D721Med (cell line): Measurements from ENCODE around the gene NDUFC1.
"Not testable (repeated sequence)": the region's sequence is repeated elsewhere in the genome, so short reads cannot be mapped to it uniquely, and the experiment has no call there.

Experiments used
- DNase-seq: peaks from one replicate; pipeline ENCODE4 v3.0.0; 2011; ENCODE audit warnings: low spot score; ENCODE audit not compliant: insufficient read length
- FAIRE-seq: peaks from 2 replicates; lab custom pipeline; 2011; peaks lifted over from hg19 to GRCh38; lab: Jason Lieb, UNC
- TF ChIP-seq, protein P1 (sequence below): IDR thresholded peaks from 2 replicates; pipeline ENCODE4 v1.5.1; 2012; ENCODE audit warnings: mild to moderate bottlenecking, control low read depth; ENCODE audit not compliant: insufficient read depth; ENCODE audit errors: missing control alignments

The NDUFC1 gene

DNA sequence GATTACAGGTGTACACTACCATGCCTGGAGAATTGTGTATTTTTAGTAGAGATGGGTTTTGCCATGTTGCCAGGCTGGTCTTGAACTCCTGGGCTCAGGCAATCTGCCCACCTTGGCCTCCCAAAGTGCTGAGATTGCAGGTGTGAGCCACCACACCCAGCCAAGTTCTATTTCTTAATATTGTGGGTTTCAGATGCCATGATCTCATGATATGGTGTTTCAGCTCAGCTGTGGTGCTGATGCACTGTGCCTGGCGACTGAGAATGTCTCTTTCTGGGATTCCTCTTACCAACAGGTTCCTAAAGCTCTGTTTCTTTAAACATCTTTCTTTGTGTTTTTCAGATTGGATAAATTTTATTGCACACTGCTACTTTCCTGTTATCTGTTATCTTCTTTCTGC, 17.3 kb upstream of the NDUFC1 start:
- DNase-seq (no peak), FAIRE-seq (no peak)
- TF ChIP-seq, protein P1, sequence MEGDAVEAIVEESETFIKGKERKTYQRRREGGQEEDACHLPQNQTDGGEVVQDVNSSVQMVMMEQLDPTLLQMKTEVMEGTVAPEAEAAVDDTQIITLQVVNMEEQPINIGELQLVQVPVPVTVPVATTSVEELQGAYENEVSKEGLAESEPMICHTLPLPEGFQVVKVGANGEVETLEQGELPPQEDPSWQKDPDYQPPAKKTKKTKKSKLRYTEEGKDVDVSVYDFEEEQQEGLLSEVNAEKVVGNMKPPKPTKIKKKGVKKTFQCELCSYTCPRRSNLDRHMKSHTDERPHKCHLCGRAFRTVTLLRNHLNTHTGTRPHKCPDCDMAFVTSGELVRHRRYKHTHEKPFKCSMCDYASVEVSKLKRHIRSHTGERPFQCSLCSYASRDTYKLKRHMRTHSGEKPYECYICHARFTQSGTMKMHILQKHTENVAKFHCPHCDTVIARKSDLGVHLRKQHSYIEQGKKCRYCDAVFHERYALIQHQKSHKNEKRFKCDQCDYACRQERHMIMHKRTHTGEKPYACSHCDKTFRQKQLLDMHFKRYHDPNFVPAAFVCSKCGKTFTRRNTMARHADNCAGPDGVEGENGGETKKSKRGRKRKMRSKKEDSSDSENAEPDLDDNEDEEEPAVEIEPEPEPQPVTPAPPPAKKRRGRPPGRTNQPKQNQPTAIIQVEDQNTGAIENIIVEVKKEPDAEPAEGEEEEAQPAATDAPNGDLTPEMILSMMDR = no peak

DNA sequence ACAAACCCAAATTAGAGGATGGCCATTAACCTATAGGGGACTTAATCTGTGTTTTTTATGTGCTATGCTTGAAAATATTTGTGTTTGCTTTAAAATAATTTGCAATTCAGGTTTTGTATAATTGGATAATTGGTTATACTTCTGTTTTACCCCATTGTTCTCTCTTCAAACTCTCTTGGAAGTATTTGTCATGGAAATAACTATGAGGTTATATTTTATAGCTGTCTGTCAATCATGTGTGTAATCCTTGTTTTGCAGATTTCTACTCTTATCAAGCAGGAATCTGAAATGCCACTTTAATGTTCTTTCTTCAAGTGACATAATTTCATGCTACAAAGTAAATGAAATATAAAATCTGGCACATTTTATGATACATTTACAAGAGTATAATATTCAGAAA, 15.4 kb upstream of the NDUFC1 start:
- no peak for DNase-seq
- no peak for FAIRE-seq
- TF ChIP-seq, protein P1 = no peak

DNA sequence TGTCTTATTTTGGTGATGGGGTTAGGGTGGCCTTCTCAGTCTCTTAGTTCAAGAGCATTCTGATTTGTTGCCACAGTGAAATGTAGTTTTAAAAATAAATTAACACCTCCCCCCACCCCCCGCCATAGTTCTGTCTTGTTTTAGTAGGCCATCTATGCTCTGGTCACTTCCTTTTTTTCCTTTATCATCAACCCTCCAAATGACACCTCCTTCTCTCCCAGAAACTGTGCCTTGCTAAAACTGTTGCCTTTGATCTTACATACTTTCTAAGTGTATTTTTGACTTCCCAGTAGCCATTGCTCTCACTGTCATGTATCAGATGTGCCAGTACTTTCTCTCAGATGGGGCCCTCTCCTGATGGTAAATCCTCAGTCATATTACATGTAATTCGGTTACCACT, 14.5 kb upstream of the NDUFC1 start:
- FAIRE-seq (no peak), DNase-seq (no peak)
- TF ChIP-seq, protein P1 = no peak

DNA sequence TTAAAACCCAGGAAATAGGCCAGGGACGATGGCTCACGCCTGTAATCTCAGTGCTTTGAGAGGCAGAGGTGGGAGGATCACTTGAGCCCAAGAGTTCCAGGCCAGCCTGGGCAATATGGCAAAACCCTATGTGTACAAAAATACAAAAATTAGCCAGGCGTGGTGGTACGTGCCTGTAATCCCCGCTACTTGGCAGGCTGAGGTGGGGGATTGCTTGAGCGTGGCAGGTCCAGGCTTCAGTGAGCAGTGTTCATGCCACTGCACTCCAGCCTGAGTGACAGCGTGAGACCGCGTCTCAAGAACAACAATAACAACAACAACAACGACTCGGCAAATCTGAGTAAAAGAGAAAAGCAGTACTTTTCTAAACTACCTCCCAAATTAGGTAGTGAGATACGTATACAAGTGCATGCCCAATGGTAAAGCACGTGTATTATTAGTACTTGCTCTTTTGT, 13.0 kb upstream of the NDUFC1 start:
- DNase-seq = no peak
- no peak for FAIRE-seq
- TF ChIP-seq, protein P1 = no peak

DNA sequence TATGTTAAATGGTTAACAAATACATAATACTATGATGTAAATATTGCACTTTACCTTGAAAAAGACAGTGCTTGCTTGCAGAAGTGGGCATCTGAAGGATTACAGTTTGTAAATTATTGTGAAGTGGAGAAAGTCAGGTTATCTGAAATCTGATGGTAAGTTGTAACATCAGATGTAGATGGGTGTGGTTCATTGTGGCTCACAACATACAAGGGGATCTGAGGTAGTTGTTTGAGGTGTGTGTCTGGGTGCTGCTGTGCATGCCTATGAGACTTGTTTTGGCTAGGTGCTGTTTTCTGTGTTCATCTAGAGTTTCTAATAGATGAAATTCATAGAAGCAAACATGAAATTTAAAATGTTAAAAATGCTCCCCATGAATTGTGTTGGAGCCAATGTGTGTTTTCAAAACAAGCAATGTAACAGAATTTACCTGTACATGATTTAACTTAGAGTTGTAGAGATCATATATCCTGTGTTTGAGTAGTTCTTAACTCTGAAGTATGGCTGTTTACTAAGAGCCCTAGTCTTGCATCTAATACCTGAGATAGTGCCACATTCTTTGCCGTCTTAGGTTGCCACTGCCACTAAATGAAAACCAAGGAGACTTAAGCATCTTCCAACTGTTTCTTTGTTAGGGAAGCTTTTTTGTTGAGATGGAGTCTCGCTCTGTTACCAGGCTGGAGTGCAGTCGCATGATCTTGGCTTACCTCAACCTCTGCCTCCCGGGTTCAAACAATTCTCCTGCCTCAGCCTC, 11.9 kb upstream of the NDUFC1 start:
- TF ChIP-seq, protein P1 = no peak
- FAIRE-seq = no peak
- DNase-seq = no peak

DNA sequence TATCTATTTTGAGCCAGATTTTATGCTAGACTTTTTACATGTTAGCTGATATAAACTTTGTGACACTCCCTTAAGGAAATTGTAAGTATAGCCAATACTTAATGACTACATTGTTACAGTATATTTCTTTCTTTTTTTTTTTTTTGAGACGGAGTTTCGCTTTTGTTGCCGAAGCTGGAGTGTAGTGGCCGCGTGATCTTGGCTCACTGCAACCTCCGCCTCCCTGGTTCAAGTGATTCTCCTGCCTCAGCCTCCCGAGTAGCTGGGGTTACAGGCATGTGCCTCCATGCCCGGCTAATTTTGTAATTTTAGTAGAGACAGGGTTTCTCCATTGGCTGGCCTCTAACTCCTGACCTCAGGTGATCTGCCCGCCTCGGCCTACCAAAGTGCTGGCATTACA, 11.1 kb upstream of the NDUFC1 start:
- not testable (repeated sequence) for DNase-seq, FAIRE-seq

DNA sequence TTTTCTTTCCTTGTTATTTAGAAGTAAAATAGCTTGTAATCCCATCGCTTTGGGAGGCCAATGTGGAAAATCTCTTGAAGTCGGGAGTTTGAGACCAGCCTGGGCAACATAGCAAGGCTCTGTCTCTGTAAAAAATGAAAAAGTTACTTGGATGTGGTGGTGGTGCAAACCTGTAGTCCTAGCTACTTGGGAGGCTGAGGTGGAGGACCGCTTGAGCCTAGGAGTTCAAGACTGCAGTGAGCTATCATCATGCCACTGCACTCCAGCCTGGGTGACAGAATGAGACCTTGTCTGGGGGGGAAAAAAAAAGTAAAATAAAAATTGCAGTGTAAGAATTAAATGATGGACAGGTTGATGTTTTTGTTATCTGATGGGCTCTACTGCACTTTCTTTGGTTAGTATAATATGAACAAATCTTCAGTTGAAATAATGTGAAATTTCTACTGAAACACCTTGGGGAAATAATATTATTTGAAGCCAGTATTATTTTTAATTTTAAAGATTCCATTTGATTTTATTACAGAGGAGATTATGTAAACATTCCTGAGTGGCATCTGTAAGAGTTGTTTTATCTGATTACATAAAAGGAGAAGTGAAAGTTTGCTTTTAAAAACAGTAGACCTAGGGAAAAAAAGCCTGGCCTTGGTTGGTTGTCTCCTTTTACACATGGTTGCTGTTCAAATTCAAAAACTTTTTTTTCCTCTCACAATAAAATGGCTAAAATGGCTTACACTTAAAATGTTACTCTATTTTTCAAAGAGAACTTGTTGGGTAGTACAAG, 10.5 kb upstream of the NDUFC1 start:
- DNase-seq (no peak), FAIRE-seq (no peak)
- TF ChIP-seq, protein P1 = no peak
